LNCAP (cell line): ENCODE data around the gene SCNN1B.

Experiments used
- TF ChIP-seq, protein P1 (sequence below): fragments of 450-650 bp; IDR thresholded peaks from 2 replicates; pipeline ENCODE4 v1.5.1; 2017; ENCODE audit warnings: mild to moderate bottlenecking

Gene SCNN1B

DNA sequence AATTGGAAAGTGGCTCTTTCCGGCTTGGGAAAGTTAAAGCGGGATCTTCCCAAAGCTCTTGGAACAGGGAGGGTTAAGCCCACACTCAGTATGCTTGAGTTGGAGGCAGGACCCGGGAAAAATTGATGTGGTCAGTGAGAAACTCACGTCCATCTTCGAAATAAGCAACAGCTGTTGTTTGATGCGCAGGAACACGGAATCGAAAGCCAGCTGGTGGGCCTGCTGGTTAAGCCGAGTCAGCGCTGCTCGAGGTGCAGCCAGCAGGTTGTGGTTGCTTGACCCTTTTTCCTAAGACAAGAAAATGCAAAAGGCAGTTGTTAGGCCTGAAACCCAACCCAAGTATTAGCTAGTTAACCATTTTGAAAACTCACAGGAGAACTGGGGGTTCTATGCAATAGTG, 101.4 kb downstream of the SCNN1B start:
- TF ChIP-seq, protein P1, sequence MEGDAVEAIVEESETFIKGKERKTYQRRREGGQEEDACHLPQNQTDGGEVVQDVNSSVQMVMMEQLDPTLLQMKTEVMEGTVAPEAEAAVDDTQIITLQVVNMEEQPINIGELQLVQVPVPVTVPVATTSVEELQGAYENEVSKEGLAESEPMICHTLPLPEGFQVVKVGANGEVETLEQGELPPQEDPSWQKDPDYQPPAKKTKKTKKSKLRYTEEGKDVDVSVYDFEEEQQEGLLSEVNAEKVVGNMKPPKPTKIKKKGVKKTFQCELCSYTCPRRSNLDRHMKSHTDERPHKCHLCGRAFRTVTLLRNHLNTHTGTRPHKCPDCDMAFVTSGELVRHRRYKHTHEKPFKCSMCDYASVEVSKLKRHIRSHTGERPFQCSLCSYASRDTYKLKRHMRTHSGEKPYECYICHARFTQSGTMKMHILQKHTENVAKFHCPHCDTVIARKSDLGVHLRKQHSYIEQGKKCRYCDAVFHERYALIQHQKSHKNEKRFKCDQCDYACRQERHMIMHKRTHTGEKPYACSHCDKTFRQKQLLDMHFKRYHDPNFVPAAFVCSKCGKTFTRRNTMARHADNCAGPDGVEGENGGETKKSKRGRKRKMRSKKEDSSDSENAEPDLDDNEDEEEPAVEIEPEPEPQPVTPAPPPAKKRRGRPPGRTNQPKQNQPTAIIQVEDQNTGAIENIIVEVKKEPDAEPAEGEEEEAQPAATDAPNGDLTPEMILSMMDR: no peak

DNA sequence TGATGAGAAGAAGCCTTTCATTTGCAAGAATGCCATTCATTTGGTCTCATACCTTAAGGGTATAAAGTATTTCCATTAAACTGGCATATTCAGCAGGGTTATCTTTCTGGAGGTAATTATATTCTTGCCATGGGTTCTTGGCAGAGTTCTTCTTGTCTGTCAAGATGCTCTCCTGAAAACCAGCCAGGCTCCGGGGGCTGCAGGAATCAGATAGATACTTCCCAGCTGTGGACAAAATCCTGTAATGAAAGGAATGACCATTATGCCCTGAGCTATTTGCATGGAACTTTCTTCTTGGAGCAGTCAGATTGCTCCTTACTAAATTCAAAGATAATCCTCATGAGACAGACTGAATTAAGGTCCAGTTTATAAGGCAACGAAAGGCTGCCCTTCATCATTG, 103.9 kb downstream of the SCNN1B start:
- TF ChIP-seq, protein P1: no peak

DNA sequence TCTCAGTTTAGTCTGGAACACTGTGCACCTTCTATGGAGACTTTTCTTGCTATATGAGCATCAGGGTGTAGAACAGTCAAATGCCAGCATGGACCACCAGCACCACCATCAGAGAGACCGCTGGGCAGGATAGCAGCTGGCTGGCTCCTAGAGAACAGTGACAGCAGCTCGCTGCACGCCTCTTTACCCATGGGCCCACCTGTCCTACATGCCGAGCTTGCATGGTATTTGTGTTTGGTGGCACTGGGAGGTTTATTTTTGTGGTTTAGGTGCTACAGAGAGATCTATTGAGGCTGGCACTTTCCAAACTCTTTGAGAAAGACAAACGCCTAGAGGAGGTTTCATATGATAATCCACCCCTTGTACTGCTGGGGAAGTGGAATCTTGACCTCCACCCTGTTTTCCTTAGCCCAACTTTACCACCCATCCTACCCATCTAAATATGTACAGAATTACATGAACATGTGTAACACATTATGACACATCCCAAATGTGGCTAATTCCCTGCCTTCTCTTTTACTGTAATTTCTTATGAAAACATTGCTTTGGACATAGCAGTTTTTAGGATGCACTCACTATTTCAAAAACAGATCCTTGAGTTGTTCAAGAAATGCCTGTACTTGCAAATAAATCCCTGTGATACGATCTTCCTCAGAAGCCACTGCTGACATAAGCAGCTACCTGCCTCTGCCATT, 104.6 kb downstream of the SCNN1B start:
- TF ChIP-seq, protein P1: no peak

DNA sequence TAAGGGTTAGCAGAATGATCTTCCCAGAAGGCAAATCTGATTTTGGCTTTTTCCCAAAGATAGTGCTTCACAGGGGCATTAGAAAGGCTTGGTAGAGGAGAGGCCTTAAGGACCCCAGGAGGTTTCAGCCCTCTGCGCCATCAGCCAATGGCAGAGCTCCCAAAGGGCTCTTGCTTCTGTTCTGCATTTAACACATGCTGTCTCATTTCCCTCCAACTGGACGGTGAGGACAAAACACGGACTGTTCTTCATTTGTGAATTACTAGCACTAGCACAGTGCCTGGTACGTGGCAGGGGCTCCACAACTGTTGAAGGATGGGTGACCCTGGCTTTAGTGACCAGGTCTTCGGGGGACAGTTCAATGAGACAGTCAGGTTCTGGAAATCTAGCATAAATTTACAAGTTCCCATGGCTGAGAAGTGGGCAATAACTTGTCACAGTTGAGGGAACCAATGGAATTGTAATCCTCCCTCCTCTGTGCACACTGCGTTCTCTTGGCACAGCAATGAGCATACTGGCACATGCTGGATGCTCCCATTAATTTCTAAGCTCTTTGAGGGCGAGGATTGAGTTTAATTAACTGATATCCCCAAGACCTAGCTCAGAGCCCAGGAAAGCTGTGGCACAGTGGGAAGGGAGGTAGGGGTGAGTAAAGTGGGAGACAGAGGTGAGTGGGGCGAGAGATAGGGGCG, 105.5 kb downstream of the SCNN1B start:
- TF ChIP-seq, protein P1: no peak

DNA sequence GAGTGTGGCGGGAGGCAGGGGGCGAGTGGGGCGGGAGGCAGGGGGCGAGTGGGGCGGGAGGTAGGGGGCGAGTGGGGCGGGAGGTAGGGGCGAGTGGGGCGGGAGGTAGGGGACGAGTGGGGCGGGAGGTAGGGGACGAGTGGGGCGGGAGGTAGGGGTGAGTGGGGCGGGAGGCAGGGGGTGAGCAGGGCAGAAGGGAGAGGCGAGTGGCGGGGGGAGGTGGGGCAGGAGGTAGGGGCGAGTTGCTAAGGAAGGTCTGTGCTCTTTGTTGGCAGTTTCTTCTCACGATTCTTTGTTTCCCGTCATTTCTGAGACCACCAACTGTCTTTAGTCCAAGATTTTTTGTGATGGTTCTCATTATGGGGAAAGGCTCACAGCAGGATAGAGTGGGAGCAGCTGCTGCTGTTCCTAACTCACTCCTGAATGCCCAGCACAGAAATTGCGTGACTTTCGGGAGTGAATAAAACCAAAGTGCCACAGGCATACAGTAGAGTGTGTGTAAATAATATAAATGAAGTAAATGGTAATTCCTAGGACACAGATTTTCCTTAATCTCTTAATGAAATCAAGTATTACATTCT, 106.2 kb downstream of the SCNN1B start:
- TF ChIP-seq, protein P1: no peak

DNA sequence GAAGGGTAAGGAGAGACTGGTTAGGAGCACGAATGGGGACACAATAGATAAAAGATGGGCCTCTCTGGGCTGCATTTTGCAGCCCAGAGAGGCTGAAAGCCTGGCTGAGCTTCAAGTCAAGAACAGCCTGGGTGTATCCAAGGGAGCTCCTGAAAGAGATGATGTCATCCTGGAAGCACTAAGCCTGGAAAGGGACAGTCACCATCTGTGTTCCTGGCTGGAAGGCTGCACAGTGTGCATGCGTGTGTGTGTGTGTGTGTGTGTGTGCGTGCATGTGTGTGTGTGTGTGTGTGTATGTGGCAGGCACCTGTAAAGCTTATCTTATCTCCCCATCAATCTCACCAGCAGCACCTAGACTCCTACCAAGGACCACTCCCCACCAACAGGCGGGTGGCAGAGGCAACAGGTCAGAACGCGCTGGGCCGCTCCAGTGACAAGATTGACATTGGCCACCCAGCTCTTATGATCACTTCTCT, 106.8 kb downstream of the SCNN1B start:
- TF ChIP-seq, protein P1: no peak

DNA sequence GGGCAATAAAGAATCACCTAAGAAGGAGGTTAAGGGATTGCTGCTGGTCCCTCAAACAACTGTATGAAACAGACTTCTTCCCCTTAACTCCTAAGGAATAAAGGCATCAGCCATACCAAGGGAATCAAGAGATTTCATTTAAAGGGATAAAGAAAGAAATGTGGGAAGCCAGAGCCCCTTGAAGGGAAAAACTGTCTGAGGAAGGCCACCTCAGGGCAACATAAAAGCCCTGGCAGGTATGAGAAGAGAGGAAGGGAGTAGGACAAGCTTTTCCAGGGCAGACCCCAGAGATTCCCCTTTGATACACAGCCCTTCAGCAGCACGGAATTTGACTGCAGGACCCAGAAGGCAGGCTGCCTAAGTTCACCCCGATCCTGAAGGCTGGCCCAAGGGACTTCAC, 107.4 kb downstream of the SCNN1B start:
- TF ChIP-seq, protein P1: no peak
